GM21360 (cell line): ENCODE results near the gene BCR.

Experiments
- ATAC-seq: cut with Tn5 transposase; IDR thresholded peaks from one replicate; pipeline ENCODE4 v1.9.1; 2021; ENCODE audit warnings: mild to moderate bottlenecking, moderate library complexity; ENCODE audit not compliant: unreplicated experiment

The BCR gene

GRCh38 chr22:23242473-23243001 is 62.2 kb downstream of the BCR start:
- ATAC-seq, result no peak

- no peak for ATAC-seq
Observed at GRCh38 chr22:23243006-23243573, 62.8 kb downstream of the BCR start.

- ATAC-seq, result no peak
Observed at GRCh38 chr22:23243859-23244689, 63.8 kb downstream of the BCR start.

DNA sequence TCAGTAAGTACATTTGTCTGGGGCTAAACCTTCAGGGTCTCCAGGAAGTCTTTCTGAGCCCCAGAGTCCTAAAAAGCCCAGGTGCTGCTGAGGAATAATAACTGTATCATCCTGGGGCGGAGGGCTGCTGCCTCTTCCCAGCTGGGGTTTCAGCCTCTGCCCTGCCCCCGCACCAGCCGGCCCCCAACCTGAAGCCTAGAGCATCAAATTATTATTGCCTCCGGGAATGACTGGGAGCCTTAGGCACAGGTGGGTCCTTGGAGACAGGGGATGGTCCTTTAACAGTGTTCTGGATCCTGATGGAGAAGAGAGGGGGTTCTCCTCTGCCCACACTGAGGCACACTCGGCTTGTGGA is 64.4 kb downstream of the BCR start:
- ATAC-seq, result no peak

DNA sequence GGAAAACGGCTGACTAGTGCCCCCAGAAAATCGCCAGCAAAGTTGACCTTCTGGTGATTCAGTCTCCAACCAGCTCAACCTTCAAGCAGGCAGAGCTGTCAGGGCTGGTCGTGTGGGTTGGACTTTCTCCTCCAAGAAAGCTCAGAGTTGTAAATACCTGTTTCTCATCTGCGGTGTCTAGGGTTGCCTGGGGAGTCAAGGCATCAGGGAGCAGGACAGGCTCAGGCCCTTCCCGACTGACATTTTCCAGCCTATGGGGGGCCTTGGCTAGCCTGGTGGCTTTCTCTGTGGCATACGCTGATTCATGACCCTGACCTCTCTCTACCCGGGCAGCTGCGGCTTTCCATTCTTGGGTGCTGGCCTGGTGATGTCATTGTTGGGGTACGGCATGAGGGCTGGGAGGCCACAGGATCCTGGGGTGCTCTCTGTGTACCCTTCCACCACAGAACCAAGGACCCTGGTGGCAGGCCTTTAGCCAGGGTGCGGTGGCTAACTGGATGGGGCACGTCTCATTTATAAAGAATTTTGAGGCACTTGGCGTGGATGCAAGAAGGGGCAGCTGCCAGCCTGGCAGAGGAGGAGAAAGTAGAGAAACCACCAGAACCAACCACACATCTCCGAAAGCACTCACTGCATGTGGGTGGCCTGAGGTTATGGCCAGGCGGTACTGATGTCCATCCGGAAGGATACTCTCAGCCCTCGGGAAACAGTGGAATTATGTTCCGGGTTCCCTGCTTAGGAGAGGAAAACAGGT is 64.9 kb downstream of the BCR start:
- ATAC-seq, result no peak

DNA sequence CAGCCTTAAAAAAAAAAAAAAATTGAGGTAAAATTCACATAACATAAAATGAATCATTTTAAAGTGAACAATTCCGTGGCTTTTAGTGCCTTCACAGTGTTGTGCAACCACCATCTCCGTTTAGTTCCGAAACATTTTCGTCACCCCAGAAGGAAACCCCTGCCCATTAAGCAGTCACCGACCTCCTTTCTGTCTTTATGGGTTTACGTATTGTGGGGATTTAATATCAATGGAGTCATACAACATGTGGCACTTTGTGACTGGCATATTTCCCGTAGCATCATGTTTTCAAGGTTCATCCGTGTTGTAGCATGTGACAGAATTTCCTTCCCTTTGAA is 65.5 kb downstream of the BCR start:
- no peak for ATAC-seq

GRCh38 chr22:23246982-23247766 is 66.9 kb downstream of the BCR start:
- no peak for ATAC-seq

- ATAC-seq, result no peak
Observed at GRCh38 chr22:23248583-23248982, 68.3 kb downstream of the BCR start.

DNA sequence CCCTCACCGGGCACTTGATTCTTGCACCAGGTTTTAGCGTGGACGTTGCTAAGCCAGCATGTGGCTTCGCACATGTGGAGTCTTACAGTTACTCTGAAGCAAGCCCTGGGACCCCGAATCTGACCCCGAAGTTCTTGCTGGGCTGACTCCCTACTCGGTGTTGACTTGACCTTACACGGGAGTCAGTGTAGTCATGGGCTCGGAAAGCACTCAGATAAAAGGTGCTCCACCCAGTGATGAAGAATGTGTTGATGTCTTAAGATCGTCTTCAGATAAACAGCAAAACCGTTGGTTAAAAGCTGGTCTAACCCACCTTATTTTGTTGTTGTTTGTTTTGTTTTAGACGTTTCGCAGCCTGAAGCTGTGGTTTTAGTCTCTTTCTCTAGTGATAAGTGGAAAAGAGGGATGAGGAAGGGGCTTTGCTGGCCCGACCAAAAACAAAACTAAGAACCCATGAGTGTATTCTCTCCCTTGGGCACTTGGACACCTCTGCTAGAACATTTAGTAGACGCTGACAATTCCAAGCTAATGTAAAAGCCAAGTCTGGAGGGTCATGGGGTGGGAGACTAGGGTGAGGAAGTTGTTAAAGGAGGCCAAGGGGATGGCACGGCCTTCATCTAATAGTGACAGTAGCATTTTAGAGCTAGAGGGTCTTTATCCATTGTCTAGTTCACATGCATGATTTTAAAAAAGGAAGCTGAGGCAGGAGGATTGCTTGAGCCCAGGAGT is 69.9 kb downstream of the BCR start:
- ATAC-seq, result no peak

DNA sequence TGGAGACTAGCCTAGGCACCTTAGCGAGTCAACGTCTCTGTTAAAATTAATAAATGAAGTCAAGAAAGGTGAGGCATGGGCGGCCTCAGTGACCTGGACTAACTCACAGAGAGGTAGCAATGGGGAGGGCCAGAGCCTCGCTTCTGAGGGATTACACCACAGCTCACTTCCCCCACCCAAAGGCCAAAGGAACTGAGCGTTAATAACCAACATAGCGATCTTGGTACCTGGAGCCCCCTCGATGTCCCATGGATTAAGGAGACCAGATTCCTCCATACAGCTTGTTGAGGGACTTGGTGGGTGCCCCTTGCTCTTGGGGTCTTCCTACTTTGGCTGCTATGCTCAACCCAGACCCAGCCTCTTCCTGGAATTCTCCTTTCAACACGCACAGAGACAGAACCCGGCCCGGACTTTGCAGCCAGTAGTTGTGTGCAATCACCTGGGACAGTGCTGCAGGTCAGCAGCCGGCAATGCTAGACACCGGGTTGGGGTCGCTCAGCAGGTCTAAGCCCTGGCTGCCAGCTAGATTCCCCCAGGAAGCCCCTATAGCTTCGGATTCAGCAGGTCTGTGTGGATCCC is 70.6 kb downstream of the BCR start:
- ATAC-seq, result no peak

DNA sequence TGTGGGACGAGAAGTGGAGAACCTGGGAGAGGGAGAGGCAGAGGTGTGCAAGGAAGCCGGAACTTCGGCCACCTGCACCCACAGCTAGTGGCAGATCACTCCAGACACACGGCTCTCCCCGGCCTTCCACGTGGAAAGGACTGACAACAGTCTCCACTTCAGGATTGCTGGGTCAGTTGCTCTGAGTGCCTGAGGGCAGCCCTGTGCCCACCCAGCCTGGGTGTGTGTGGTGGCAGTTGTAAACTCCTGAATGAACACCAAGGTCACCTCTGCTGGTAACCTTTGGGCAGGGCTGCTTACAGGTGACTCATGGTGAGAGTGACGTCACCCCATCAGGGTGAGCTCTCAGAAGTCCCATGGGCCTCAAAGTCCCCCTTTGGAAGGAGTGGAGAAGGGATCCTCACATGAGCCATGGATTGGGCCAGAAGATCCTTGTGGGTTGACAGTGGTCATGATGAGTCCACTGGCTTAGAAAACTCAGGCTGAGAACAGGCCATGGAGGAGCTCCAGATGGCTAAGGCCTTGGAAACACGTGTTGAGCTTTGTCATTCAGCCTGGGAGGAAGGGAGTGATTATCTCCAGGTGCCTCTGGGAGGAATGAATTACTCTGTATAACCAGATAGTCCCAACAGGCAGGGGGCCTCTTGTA is 71.3 kb downstream of the BCR start:
- no peak for ATAC-seq

DNA sequence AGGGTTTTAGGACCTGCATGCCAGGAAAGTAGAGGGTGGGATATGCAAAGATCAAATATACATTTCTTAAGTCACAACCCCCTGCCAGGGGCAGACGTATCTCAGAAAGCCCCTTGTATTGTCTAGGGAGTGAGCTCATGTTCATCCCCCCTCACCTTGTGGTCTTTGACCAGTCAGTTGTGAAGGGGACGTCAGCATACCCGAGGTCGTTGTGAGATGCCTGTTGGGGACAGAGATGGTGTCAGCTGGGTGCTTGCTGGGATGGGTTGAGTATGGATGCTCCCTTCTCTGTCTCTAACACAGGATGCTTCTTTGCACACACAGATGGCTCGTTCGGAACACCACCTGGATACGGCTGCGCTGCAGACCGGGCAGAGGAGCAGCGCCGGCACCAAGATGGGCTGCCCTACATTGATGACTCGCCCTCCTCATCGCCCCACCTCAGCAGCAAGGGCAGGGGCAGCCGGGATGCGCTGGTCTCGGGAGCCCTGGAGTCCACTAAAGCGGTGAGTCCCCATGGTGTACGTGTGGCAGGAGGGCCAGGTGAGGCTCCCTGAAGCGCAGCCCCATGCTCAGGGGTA is 73.3 kb downstream of the BCR start:
- ATAC-seq, result no peak

DNA sequence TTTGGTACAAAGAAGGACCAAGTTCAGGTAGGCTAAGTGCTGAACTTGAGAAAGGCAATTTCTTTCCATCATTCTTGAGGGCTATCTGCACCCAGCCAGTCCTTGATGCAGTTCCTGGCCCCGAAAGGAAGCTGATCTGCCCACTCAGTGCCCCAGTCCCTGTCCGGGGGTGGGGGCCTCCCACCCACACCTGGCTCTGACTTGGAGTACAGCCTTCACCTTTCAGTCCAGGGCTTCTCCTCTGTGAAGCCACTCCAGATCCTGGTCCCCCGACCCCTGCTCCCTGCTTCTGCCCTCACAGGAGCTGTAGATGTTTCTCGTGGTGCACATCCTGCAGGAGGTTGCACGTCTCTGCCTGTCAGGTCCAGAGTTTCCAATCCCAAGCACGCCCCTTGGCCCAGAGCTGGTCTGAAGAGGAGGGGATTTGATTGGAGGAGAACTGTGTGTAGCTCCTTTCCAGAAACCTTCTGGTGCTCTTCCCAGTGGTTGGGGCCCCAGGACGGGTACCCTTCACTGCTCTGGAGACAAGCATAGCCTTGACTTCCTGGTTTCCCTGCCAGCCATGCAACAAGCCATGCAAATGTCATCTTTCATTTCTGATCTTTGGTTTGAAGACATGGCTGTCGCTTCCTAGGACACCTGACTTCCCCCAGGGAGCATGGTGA is 75.3 kb downstream of the BCR start:
- no peak for ATAC-seq

- no peak for ATAC-seq
Observed at GRCh38 chr22:23256171-23256932, 76.0 kb downstream of the BCR start.

- no peak for ATAC-seq
Observed at GRCh38 chr22:23256986-23257888, 76.9 kb downstream of the BCR start.

- no peak for ATAC-seq
Observed at GRCh38 chr22:23257889-23258825, 77.8 kb downstream of the BCR start.
